ENCODE results near the gene FZR1. TPM values are rescaled to one million over a fixed set of nuclear protein-coding genes. Genes with fewer than 3 reads are reported as not detected.

FZR1 gene
- total and polyA plus RNA-seq, 2 of the 13 experiments (the other 11 are each of a cell fraction or from before 2014, with no cell fraction given): 29.0 to 30.8 TPM

DNA sequence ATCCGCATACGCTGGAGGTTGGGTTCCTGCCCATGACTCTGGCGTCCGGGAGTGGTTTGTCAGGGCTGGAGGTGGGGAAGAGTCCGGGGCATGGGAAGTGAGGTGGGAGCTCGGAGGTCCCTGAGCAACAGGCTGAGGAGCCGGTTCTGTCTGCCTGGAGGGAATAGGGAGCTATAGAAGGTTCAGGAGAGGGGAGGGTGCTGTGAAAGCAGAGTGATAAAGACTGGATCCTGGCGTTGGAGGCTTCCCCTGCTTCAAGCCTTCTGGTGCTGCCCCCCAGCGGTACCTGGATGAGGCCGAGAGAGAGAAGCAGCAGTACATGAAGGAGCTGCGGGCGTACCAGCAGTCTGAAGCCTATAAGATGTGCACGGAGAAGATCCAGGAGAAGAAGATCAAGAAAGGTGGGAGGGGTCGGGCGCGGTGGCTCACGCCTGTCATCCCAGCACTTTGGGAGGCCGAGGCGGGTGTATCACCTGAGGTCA is 69.2 kb downstream of the FZR1 start (continued):
- no peak for TF ChIP-seq SP4 (CRISPR knock-in tag; IDR thresholded peaks at IDR 0.05)
- no peak for TF ChIP-seq SCMH1 (CRISPR knock-in tag; IDR thresholded peaks at IDR 0.05; ENCODE audit: borderline replicate concordance)
- peak; percentile 90 for TF ChIP-seq ZFP36 (IDR thresholded peaks at IDR 0.05; ENCODE audit: borderline replicate concordance, low read depth, low read length, partially characterized antibody)
- peak; percentile 71 for TF ChIP-seq SMC3 (IDR thresholded peaks at IDR 0.05; ENCODE audit: low read length)
- TF ChIP-seq, protein P1, sequence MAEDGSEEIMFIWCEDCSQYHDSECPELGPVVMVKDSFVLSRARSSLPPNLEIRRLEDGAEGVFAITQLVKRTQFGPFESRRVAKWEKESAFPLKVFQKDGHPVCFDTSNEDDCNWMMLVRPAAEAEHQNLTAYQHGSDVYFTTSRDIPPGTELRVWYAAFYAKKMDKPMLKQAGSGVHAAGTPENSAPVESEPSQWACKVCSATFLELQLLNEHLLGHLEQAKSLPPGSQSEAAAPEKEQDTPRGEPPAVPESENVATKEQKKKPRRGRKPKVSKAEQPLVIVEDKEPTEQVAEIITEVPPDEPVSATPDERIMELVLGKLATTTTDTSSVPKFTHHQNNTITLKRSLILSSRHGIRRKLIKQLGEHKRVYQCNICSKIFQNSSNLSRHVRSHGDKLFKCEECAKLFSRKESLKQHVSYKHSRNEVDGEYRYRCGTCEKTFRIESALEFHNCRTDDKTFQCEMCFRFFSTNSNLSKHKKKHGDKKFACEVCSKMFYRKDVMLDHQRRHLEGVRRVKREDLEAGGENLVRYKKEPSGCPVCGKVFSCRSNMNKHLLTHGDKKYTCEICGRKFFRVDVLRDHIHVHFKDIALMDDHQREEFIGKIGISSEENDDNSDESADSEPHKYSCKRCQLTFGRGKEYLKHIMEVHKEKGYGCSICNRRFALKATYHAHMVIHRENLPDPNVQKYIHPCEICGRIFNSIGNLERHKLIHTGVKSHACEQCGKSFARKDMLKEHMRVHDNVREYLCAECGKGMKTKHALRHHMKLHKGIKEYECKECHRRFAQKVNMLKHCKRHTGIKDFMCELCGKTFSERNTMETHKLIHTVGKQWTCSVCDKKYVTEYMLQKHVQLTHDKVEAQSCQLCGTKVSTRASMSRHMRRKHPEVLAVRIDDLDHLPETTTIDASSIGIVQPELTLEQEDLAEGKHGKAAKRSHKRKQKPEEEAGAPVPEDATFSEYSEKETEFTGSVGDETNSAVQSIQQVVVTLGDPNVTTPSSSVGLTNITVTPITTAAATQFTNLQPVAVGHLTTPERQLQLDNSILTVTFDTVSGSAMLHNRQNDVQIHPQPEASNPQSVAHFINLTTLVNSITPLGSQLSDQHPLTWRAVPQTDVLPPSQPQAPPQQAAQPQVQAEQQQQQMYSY (CRISPR knock-in tag; IDR thresholded peaks at IDR 0.05): no peak
- TF ChIP-seq KLF12 (CRISPR knock-in tag; IDR thresholded peaks at IDR 0.05; ENCODE audit: borderline replicate concordance): no peak
- no peak for TF ChIP-seq ZBTB42 (CRISPR knock-in tag; IDR thresholded peaks at IDR 0.05)
- no peak for TF ChIP-seq MED1 (CRISPR knock-in tag; IDR thresholded peaks at IDR 0.05)
- TF ChIP-seq NR1H2 (CRISPR knock-in tag; IDR thresholded peaks at IDR 0.05; ENCODE audit: borderline replicate concordance, low read depth): no peak
- no peak for TF ChIP-seq THYN1 (CRISPR knock-in tag; IDR thresholded peaks at IDR 0.05; ENCODE audit: borderline replicate concordance, low read depth)
- TF ChIP-seq SP1 (IDR thresholded peaks at IDR 0.05): no peak
- TF ChIP-seq SP1 (CRISPR knock-in tag; IDR thresholded peaks at IDR 0.05): no peak
- TF ChIP-seq CHD4 (IDR thresholded peaks at IDR 0.05; ENCODE audit: borderline replicate concordance, low read length): peak; percentile 91; the same call in 1 of the 2 replicates
- TF ChIP-seq YY1 (IDR thresholded peaks at IDR 0.05; ENCODE audit: insufficient read depth, insufficient replicate concordance, low read depth, low read length): peak; percentile 11
- TF ChIP-seq, protein P2, sequence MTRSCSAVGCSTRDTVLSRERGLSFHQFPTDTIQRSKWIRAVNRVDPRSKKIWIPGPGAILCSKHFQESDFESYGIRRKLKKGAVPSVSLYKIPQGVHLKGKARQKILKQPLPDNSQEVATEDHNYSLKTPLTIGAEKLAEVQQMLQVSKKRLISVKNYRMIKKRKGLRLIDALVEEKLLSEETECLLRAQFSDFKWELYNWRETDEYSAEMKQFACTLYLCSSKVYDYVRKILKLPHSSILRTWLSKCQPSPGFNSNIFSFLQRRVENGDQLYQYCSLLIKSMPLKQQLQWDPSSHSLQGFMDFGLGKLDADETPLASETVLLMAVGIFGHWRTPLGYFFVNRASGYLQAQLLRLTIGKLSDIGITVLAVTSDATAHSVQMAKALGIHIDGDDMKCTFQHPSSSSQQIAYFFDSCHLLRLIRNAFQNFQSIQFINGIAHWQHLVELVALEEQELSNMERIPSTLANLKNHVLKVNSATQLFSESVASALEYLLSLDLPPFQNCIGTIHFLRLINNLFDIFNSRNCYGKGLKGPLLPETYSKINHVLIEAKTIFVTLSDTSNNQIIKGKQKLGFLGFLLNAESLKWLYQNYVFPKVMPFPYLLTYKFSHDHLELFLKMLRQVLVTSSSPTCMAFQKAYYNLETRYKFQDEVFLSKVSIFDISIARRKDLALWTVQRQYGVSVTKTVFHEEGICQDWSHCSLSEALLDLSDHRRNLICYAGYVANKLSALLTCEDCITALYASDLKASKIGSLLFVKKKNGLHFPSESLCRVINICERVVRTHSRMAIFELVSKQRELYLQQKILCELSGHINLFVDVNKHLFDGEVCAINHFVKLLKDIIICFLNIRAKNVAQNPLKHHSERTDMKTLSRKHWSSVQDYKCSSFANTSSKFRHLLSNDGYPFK (CRISPR knock-in tag; IDR thresholded peaks at IDR 0.05; ENCODE audit: borderline replicate concordance): no peak
- TF ChIP-seq, protein P3, sequence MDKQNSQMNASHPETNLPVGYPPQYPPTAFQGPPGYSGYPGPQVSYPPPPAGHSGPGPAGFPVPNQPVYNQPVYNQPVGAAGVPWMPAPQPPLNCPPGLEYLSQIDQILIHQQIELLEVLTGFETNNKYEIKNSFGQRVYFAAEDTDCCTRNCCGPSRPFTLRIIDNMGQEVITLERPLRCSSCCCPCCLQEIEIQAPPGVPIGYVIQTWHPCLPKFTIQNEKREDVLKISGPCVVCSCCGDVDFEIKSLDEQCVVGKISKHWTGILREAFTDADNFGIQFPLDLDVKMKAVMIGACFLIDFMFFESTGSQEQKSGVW (CRISPR knock-in tag; IDR thresholded peaks at IDR 0.05; ENCODE audit: borderline replicate concordance): no peak
- no peak for TF ChIP-seq MBNL3 (CRISPR knock-in tag; conservative IDR thresholded peaks at IDR 0.05)
- TF ChIP-seq ZNF20 (CRISPR knock-in tag; IDR thresholded peaks at IDR 0.05): no peak
- TF ChIP-seq ADNP (CRISPR knock-in tag; IDR thresholded peaks at IDR 0.05): peak; percentile 80
- no peak for TF ChIP-seq SOX5 (CRISPR knock-in tag; IDR thresholded peaks at IDR 0.05; ENCODE audit: borderline replicate concordance)
- no peak for TF ChIP-seq XBP1 (CRISPR knock-in tag; IDR thresholded peaks at IDR 0.05)
- peak; percentile 46 for TF ChIP-seq RAD21 (CRISPR knock-in tag; IDR thresholded peaks at IDR 0.05)
- peak; percentile 12; the same call in 1 of the 2 replicates for TF ChIP-seq FOSL2 (CRISPR knock-in tag; IDR thresholded peaks at IDR 0.05)
- TF ChIP-seq ZNF431 (CRISPR knock-in tag; IDR thresholded peaks at IDR 0.05; ENCODE audit: borderline replicate concordance, low read depth): no peak
- TF ChIP-seq KAT2B (IDR thresholded peaks at IDR 0.05; ENCODE audit: borderline replicate concordance, low read depth, low read length): no peak
- TF ChIP-seq ZNF724P (CRISPR knock-in tag; IDR thresholded peaks at IDR 0.05; ENCODE audit: borderline replicate concordance): no peak

Data from HepG2 (cell line).